HEK293 (cell line): ENCODE measurements around the gene ZMYM1.

Experiments used
- CTCF ChIA-PET: fragments of 350-600 bp; formaldehyde crosslinking; extraction: SDS; loops from one replicate; lab custom pipeline; 2021; ENCODE audit warnings: antibody characterized with exemption; lab: Yijun Ruan, JAX
- POLR2A ChIA-PET: fragments of 300-600 bp; formaldehyde crosslinking; extraction: SDS; loops from one replicate; lab custom pipeline; 2020; ENCODE audit warnings: antibody characterized with exemption, inconsistent platforms; lab: Yijun Ruan, JAX
- H3K27ac ChIP-seq: fragments of 200-500 bp; sonication (Bioruptor generic); 2 replicates; pipeline ENCODE4 v1.5.1; 2014; ENCODE audit warnings: low read depth, low read length, control low read depth, inconsistent platforms; ENCODE audit errors: extremely low read depth
- H3K36me3 ChIP-seq, 2 experiments: fragments of 200-500 bp in 1 of 2; sonication (Bioruptor generic) in 1 of 2; 1 replicate in 1 of 2; 2 replicates in 1 of 2; pipeline ENCODE4 v1.5.1; 2014 to 2017; ENCODE audit warnings: inconsistent platforms in 2 of 2, low read length in 2 of 2; ENCODE audit not compliant: control insufficient read depth in 2 of 2, insufficient read depth in 1 of 2
- H3K4me1 ChIP-seq: fragments of 200-500 bp; sonication (Bioruptor generic); 2 replicates; pipeline ENCODE4 v1.5.1; 2014; ENCODE audit warnings: mild to moderate bottlenecking, low read length, inconsistent platforms; ENCODE audit not compliant: control insufficient read depth, insufficient read depth
- H3K4me3 ChIP-seq: 2 replicates; pipeline ENCODE4 v1.5.1; 2011; ENCODE audit warnings: low read depth, mild to moderate bottlenecking, control low read depth, low read length, moderate library complexity
- H3K9me3 ChIP-seq: fragments of 200-500 bp; sonication (Bioruptor generic); 2 replicates; pipeline ENCODE4 v1.5.1; 2014; ENCODE audit warnings: low read depth, low read length, inconsistent platforms; ENCODE audit not compliant: control insufficient read depth, insufficient read depth
- INSM2 ChIP-seq: fragments of 450-650 bp; formaldehyde crosslinking; IDR thresholded peaks from 2 replicates; pipeline ENCODE4 v1.5.1; 2016; ENCODE audit warnings: missing biosample characterization, missing genetic modification characterization
- KLF1 ChIP-seq: fragments of 450-650 bp; formaldehyde crosslinking; IDR thresholded peaks from 2 replicates; pipeline ENCODE4 v1.5.1; 2016; ENCODE audit warnings: missing biosample characterization, missing genetic modification characterization
- PRDM1 ChIP-seq: fragments of 450-650 bp; formaldehyde crosslinking; IDR thresholded peaks from 2 replicates; pipeline ENCODE4; 2016; ENCODE audit warnings: missing biosample characterization, missing genetic modification characterization
- RBAK ChIP-seq: fragments of 450-650 bp; formaldehyde crosslinking; IDR thresholded peaks from 2 replicates; pipeline ENCODE4 v1.5.1; 2016; ENCODE audit warnings: missing biosample characterization, missing genetic modification characterization
- ZBTB10 ChIP-seq: fragments of 450-650 bp; formaldehyde crosslinking; IDR thresholded peaks from 2 replicates; pipeline ENCODE4 v1.5.1; 2016; ENCODE audit warnings: missing biosample characterization, missing genetic modification characterization
- ZEB2 ChIP-seq: fragments of 450-650 bp; formaldehyde crosslinking; IDR thresholded peaks from 2 replicates; pipeline ENCODE4 v1.5.1; 2016; ENCODE audit warnings: missing biosample characterization, missing genetic modification characterization
- ZFP41 ChIP-seq: fragments of 450-650 bp; formaldehyde crosslinking; IDR thresholded peaks from 2 replicates; pipeline ENCODE4 v1.5.1; 2016; ENCODE audit warnings: missing biosample characterization, missing genetic modification characterization, borderline replicate concordance
- ZNF174 ChIP-seq: fragments of 450-650 bp; formaldehyde crosslinking; IDR thresholded peaks from 2 replicates; pipeline ENCODE4 v1.5.0; 2017; ENCODE audit warnings: missing biosample characterization, mild to moderate bottlenecking, missing genetic modification characterization
- ZNF175 ChIP-seq: fragments of 450-650 bp; formaldehyde crosslinking; IDR thresholded peaks from 2 replicates; pipeline ENCODE4 v1.5.1; 2016; ENCODE audit warnings: missing biosample characterization, missing genetic modification characterization
- ZNF214 ChIP-seq: fragments of 450-650 bp; formaldehyde crosslinking; IDR thresholded peaks from 2 replicates; pipeline ENCODE4 v1.5.1; 2017; ENCODE audit warnings: missing biosample characterization, mild to moderate bottlenecking, missing genetic modification characterization, borderline replicate concordance
- ZNF335 ChIP-seq: fragments of 450-650 bp; formaldehyde crosslinking; conservative IDR thresholded peaks from 2 replicates; pipeline ENCODE4 v1.5.1; 2016; ENCODE audit warnings: missing biosample characterization, missing genetic modification characterization
- ZNF341 ChIP-seq: fragments of 450-650 bp; formaldehyde crosslinking; IDR thresholded peaks from 2 replicates; pipeline ENCODE4; 2016; ENCODE audit warnings: low read depth, missing biosample characterization, missing genetic modification characterization
- ZNF518A ChIP-seq: fragments of 450-650 bp; formaldehyde crosslinking; conservative IDR thresholded peaks from 2 replicates; pipeline ENCODE4 v1.5.1; 2016; ENCODE audit warnings: low read depth, missing biosample characterization, missing genetic modification characterization
- ZNF580 ChIP-seq: fragments of 450-650 bp; formaldehyde crosslinking; IDR thresholded peaks from 2 replicates; pipeline ENCODE4 v1.5.1; 2016; ENCODE audit warnings: missing biosample characterization, missing genetic modification characterization
- ZNF621 ChIP-seq: fragments of 450-650 bp; formaldehyde crosslinking; IDR thresholded peaks from 2 replicates; pipeline ENCODE4 v1.5.1; 2017; ENCODE audit warnings: missing biosample characterization, missing genetic modification characterization

ZMYM1 gene

GRCh38 chr1:35126546-35126945 is 47.4 kb downstream of the ZMYM1 start:
- no peaks in the 10 kb centered on the region for H3K36me3 ChIP-seq
- H3K4me3 ChIP-seq: no peak overlapping the region
- H3K27ac ChIP-seq: no peak overlapping the region
- no peaks in the 10 kb centered on the region for H3K4me1 ChIP-seq
- POLR2A ChIA-PET: interaction anchor here (0.9 to 1.2 kb wide), 2 partner anchors 48 to 94 kb away, joined by 6 read pairs; partner anchors contain the start of gene ZMYM1
- CTCF ChIA-PET: no interaction called here
- no peaks in the 10 kb centered on the region for H3K9me3 ChIP-seq
- TF ChIP-seq ZNF621 (tag by site-specific recombination) (no peak), ZEB2 (no peak), PRDM1 (tag by site-specific recombination) (no peak), ZNF174 (tag by site-specific recombination) (no peak), ZNF580 (tag by site-specific recombination) (no peak), RBAK (tag by site-specific recombination) (no peak)
- TF ChIP-seq, all 188 proteins: peak for 0

GRCh38 chr1:35129080-35129479 is 49.9 kb downstream of the ZMYM1 start:
- ChIA-PET CTCF (interaction anchor here (0.6 to 1.0 kb wide), 4 partner anchors 9 to 324 kb away, joined by 3 read pairs; no protein-coding TSS in a partner anchor), POLR2A (interaction anchor here (0.6 kb wide), 1 partner anchor 54 kb away, joined by 6 read pairs; no protein-coding TSS in a partner anchor)
- no peak for TF ChIP-seq ZFP41
- no peak overlapping the region for H3K27ac ChIP-seq
- no peaks in the 10 kb centered on the region for H3K4me1 ChIP-seq
- H3K4me3 ChIP-seq: no peak overlapping the region
- no peaks in the 10 kb centered on the region for H3K9me3 ChIP-seq
- no peaks in the 10 kb centered on the region for H3K36me3 ChIP-seq

GRCh38 chr1:35136780-35137179 is 57.6 kb downstream of the ZMYM1 start:
- no peaks in the 10 kb centered on the region for H3K4me1 ChIP-seq
- POLR2A ChIA-PET: no interaction called here
- CTCF ChIA-PET: no interaction called here
- no peak overlapping the region for H3K4me3 ChIP-seq
- no peak overlapping the region for H3K27ac ChIP-seq
- no peaks in the 10 kb centered on the region for H3K9me3 ChIP-seq
- TF ChIP-seq INSM2 (tag by site-specific recombination): no peak
- no peak for TF ChIP-seq ZNF335 (tag by site-specific recombination)
- TF ChIP-seq KLF1 (tag by site-specific recombination): no peak
- TF ChIP-seq ZBTB10 (tag by site-specific recombination): peak; percentile 34; the same call in 1 of the 2 replicates
- TF ChIP-seq ZNF341 (tag by site-specific recombination): no peak
- no peak for TF ChIP-seq ZNF214 (tag by site-specific recombination)
- no peak for TF ChIP-seq ZNF175 (tag by site-specific recombination)
- TF ChIP-seq ZNF518A (tag by site-specific recombination): no peak
- H3K36me3 ChIP-seq: no peaks in the 10 kb centered on the region
